Measurements from ENCODE around the gene RTKN. TPM values are rescaled to one million over a fixed set of nuclear protein-coding genes. Genes with fewer than 3 reads are reported as not detected.

The RTKN gene
- total and polyA plus RNA-seq, 10 of the 15 experiments (the other 5 are each of a cell fraction or from before 2014, with no cell fraction given): 0.50 to 12.3 (median 5.4) TPM

DNA sequence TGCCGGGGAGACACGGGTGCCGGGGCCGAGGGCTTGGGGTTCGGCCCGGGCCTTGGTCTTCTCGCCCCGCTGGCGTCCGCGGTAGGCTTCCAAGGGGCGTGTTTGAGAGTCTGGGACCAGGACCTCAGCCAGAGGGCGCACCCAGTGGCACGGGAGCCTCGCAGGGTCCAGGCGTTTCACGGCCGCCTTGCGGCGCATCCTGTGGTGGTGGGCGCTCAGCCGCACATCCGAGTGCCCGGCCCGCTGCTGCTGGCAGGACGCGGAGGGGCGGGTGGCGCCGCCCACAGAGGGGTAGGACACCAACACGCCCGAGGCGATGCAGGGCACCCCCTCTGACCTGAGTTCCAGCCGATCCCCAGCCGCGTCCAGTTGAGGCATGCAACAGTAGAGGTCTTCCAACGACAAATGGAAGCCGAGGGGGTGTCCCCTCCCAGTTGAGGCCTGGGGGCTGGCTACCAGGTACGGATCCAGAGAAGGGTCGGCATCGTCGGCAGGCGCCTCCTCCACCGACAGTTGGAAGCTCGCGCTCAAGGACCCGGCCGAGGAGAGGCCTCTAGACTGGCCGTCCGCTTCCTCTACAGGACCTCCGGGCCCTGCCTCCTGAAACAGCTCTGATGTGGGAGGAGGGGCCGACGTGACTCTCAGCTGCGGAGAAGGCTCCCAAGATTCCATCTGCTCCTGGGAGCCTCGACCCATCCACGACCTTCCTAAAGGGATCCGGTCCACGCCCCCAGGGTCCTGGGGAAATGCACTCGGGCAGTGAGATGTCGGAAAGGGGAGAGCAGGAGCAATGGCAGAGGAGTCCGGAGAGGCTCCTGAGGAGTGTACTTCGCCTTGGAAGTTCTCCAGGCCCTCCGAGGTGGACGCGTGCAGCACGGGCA is 26.6 kb downstream of the RTKN start (continued):
- TF ChIP-seq, protein P1, sequence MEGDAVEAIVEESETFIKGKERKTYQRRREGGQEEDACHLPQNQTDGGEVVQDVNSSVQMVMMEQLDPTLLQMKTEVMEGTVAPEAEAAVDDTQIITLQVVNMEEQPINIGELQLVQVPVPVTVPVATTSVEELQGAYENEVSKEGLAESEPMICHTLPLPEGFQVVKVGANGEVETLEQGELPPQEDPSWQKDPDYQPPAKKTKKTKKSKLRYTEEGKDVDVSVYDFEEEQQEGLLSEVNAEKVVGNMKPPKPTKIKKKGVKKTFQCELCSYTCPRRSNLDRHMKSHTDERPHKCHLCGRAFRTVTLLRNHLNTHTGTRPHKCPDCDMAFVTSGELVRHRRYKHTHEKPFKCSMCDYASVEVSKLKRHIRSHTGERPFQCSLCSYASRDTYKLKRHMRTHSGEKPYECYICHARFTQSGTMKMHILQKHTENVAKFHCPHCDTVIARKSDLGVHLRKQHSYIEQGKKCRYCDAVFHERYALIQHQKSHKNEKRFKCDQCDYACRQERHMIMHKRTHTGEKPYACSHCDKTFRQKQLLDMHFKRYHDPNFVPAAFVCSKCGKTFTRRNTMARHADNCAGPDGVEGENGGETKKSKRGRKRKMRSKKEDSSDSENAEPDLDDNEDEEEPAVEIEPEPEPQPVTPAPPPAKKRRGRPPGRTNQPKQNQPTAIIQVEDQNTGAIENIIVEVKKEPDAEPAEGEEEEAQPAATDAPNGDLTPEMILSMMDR (IDR thresholded peaks at IDR 0.05 in 2 of 3, conservative IDR thresholded peaks at IDR 0.05 in 1 of 3; ENCODE audit: control insufficient read depth in 2 of 3, extremely low read depth in 1 of 3, insufficient read depth in 1 of 3, low read depth in 3 of 3, low read length in 3 of 3): peak in 2 of 3 experiments; percentile 16 to 26; a peak in 2 of 6 replicates
- TF ChIP-seq PAX5 (IDR thresholded peaks at IDR 0.05; ENCODE audit: borderline replicate concordance, low read depth, low read length) (peak; percentile 34; the same call in 1 of the 2 replicates), SMAD1 (IDR thresholded peaks at IDR 0.05; ENCODE audit: low read depth, partially characterized antibody) (no peak), SIX5 (IDR thresholded peaks at IDR 0.05; ENCODE audit: low read depth, low read length, severe bottlenecking) (no peak)
- TF ChIP-seq, protein P2, sequence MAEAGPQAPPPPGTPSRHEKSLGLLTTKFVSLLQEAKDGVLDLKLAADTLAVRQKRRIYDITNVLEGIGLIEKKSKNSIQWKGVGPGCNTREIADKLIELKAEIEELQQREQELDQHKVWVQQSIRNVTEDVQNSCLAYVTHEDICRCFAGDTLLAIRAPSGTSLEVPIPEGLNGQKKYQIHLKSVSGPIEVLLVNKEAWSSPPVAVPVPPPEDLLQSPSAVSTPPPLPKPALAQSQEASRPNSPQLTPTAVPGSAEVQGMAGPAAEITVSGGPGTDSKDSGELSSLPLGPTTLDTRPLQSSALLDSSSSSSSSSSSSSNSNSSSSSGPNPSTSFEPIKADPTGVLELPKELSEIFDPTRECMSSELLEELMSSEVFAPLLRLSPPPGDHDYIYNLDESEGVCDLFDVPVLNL (IDR thresholded peaks at IDR 0.05; ENCODE audit: low read depth, low read length): no peak

DNA sequence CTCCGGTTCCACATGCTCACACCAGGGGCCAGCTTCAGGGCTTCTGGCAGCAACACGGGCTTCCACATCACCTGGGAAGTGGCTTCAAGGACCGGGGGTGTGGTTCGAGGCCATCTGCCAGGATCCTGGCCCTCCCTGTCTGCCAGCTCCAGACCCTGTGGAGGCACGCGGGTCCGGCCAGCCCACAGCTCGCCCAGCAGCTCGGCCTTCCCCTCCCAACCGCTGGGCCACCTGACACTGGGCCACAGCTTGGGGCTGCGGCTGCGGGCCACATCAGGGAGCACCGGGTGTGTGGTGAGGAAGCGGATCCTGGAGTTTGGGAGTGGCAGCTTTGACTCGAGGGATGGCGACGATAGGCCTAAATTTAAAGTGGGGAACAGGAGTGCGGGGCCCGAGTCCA is 27.3 kb downstream of the RTKN start:
- H3K4me1 ChIP-seq (ENCODE audit: control insufficient read depth, insufficient read depth, low read length): peaks cover 36% of the 10 kb centered on the region
- in situ Hi-C loops (cut with MboI): no loop called here
- 0 out of 2 replicates have a peak overlapping the region, but pooled peaks have one; percentile 46 for H3K4me3 ChIP-seq
- FAIRE-seq (no peak), DNase-seq (ENCODE audit: low read depth, low spot score) (no peak), ATAC-seq (no peak)
- RAD21 ChIA-PET (ENCODE audit: unreplicated experiment): no interaction called here
- H4K20me1 ChIP-seq (ENCODE audit: control insufficient read depth, insufficient read depth): no peaks in the 10 kb centered on the region
- intact Hi-C loops (cut with micrococcal nuclease; ENCODE audit: unreplicated experiment): no loop called here
- CTCF ChIA-PET: interaction anchor here (1.0 to 1.6 kb wide), 2 partner anchors 14 to 174 kb away, joined by 3 read pairs; no protein-coding TSS in a partner anchor
- peak overlapping the region; percentile 88 for H3K4me2 ChIP-seq (ENCODE audit: control insufficient read depth, insufficient read depth)
- H3K9ac ChIP-seq (ENCODE audit: control insufficient read depth, insufficient read depth, low read length): no peak overlapping the region
- WGBS (ENCODE audit: insufficient coverage, insufficient replicate concordance, low lambda C conversion rate, missing lambda C conversion rate): 88% methylated on average over 19 of the region's 19 CpGs
- H2AFZ ChIP-seq (ENCODE audit: control insufficient read depth, low read depth, low read length): peak overlapping the region; percentile 86
- BruUV-seq (replicated peaks): no TSS peak
- SMC1A ChIA-PET (ENCODE audit: uncharacterized antibody, unreplicated experiment): interaction anchor here (0.8 kb wide), 1 partner anchor 17 kb away, joined by 3 read pairs; no protein-coding TSS in a partner anchor
- no peaks in the 10 kb centered on the region for H3K36me3 ChIP-seq (ENCODE audit: control insufficient read depth in 2 of 2, insufficient read depth in 2 of 2, low read length in 1 of 2)
- POLR2A ChIA-PET: no interaction called here
- no peak overlapping the region for H3K27ac ChIP-seq (ENCODE audit: control insufficient read depth, insufficient read depth)
- no peaks in the 10 kb centered on the region for H3K27me3 ChIP-seq (replicated peaks in 1 of 2; ENCODE audit: control insufficient read depth in 2 of 2, insufficient read depth in 2 of 2, low read length in 1 of 2)
- H3K9me3 ChIP-seq (replicated peaks; ENCODE audit: control insufficient read depth, insufficient read depth, low read length): no peaks in the 10 kb centered on the region
- no peaks in the 10 kb centered on the region for H3K79me2 ChIP-seq (ENCODE audit: control insufficient read depth, insufficient read depth, low read length)
- no peak for TF ChIP-seq WRNIP1 (IDR thresholded peaks at IDR 0.05; ENCODE audit: borderline replicate concordance, low read depth, low read length)
- TF ChIP-seq, protein P3, sequence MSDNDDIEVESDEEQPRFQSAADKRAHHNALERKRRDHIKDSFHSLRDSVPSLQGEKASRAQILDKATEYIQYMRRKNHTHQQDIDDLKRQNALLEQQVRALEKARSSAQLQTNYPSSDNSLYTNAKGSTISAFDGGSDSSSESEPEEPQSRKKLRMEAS (IDR thresholded peaks at IDR 0.05; ENCODE audit: low read depth, low read length): no peak
- TF ChIP-seq CBX3 (IDR thresholded peaks at IDR 0.05; ENCODE audit: borderline replicate concordance, low read depth): no peak
- no peak for TF ChIP-seq EP300 (IDR thresholded peaks at IDR 0.05; ENCODE audit: borderline replicate concordance in 1 of 2, control insufficient read depth in 1 of 2, low read depth in 2 of 2, low read length in 2 of 2)
- no peak for TF ChIP-seq POLR2A (IDR thresholded peaks at IDR 0.05; ENCODE audit: low read depth, low read length)
- TF ChIP-seq MEF2B (IDR thresholded peaks at IDR 0.05; ENCODE audit: partially characterized antibody, poor library complexity, severe bottlenecking): no peak
- no peak for TF ChIP-seq RCOR1 (conservative IDR thresholded peaks at IDR 0.05; ENCODE audit: low read depth, low read length)
- TF ChIP-seq RAD51 (IDR thresholded peaks at IDR 0.05): no peak
- TF ChIP-seq, protein P4, sequence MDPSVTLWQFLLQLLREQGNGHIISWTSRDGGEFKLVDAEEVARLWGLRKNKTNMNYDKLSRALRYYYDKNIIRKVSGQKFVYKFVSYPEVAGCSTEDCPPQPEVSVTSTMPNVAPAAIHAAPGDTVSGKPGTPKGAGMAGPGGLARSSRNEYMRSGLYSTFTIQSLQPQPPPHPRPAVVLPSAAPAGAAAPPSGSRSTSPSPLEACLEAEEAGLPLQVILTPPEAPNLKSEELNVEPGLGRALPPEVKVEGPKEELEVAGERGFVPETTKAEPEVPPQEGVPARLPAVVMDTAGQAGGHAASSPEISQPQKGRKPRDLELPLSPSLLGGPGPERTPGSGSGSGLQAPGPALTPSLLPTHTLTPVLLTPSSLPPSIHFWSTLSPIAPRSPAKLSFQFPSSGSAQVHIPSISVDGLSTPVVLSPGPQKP (IDR thresholded peaks at IDR 0.05; ENCODE audit: low read depth, low read length): no peak
